ENCODE results near the gene ZNF135. TPM values are rescaled to one million over a fixed set of nuclear protein-coding genes. Genes with fewer than 3 reads are reported as not detected.

Gene ZNF135
- total RNA-seq, 1 donor from 2014 or later: 3.6 TPM

GRCh38 chr19:58056861-58057260, 2.2 kb upstream of the ZNF135 start:
- intact Hi-C loops (cut with DNase I): no loop called here
- no peaks in the 10 kb centered on the region for H3K36me3 ChIP-seq
- H3K27me3 ChIP-seq (ENCODE audit: low read depth): no peaks in the 10 kb centered on the region
- H3K9me3 ChIP-seq: peaks cover 3% of the 10 kb centered on the region
- no peaks in the 10 kb centered on the region for H3K4me1 ChIP-seq
- DNase-seq (no peak), ATAC-seq (no peak)
- H3K4me3 ChIP-seq: no peak overlapping the region
- TF ChIP-seq CTCF (IDR thresholded peaks at IDR 0.05): no peak
- no peak overlapping the region for H3K27ac ChIP-seq

DNA sequence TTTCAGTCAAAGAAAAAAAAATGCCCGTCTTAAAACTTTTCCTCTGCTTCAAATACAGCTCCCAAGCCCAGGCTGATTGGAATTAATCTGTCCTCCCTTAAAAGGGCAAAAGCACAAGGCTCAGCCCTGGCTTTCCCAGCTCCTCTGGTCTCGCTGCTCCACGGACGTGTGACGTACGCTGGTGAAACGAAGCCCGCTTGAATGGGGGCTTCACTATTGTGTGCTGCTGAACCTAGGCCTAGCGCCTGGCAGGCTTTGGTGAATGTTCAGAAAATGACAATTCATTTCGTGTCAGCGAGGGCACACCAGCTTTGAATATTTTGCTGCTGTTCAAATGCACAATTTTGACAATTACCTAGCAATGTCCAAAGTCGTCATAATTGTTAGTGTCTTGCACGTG, 615 bp upstream of the ZNF135 start:
- no peaks in the 10 kb centered on the region for H3K36me3 ChIP-seq
- intact Hi-C loops (cut with DNase I): no loop called here
- no peak for TF ChIP-seq CTCF (IDR thresholded peaks at IDR 0.05)
- DNase-seq: no peak
- H3K4me1 ChIP-seq: no peaks in the 10 kb centered on the region
- no peak for ATAC-seq
- peak overlapping the region; percentile 65 for H3K4me3 ChIP-seq
- peak overlapping the region; percentile 87 for H3K27ac ChIP-seq
- H3K27me3 ChIP-seq (ENCODE audit: low read depth): no peaks in the 10 kb centered on the region
- H3K9me3 ChIP-seq: peaks cover 10% of the 10 kb centered on the region

GRCh38 chr19:58059671-58060078, 593 bp downstream of the ZNF135 start:
- Histone ChIP-seq H3K4me1 (no peaks in the 10 kb centered on the region), H3K36me3 (no peaks in the 10 kb centered on the region), H3K27me3 (ENCODE audit: low read depth) (no peaks in the 10 kb centered on the region), H3K27ac (peak overlapping the region; percentile 87), H3K4me3 (peak overlapping the region; percentile 65), H3K9me3 (peaks cover 15% of the 10 kb centered on the region)
- ATAC-seq (peak; percentile 7 to 35), DNase-seq (no peak)
- intact Hi-C loops (cut with DNase I): no loop called here
- no peak for TF ChIP-seq CTCF (IDR thresholded peaks at IDR 0.05)

GRCh38 chr19:58060231-58060630, 1.1 kb downstream of the ZNF135 start:
- no peak for DNase-seq
- peaks cover 20% of the 10 kb centered on the region for H3K9me3 ChIP-seq
- peaks cover under 1% of the 10 kb centered on the region for H3K36me3 ChIP-seq

GRCh38 chr19:58063712-58064111, 4.6 kb downstream of the ZNF135 start:
- no peak overlapping the region for H3K27ac ChIP-seq
- H3K4me1 ChIP-seq: no peaks in the 10 kb centered on the region
- ATAC-seq: no peak
- H3K9me3 ChIP-seq: peaks cover 52% of the 10 kb centered on the region
- no peak overlapping the region for H3K4me3 ChIP-seq
- H3K36me3 ChIP-seq: peaks cover 4% of the 10 kb centered on the region
- intact Hi-C loops (cut with DNase I): no loop called here
- DNase-seq: no peak
- TF ChIP-seq CTCF (IDR thresholded peaks at IDR 0.05): no peak
- H3K27me3 ChIP-seq (ENCODE audit: low read depth): no peaks in the 10 kb centered on the region

More at GRCh38 chr19:58060231-58060630, 1.1 kb downstream of the ZNF135 start:
- Histone ChIP-seq H3K4me3 (peak overlapping the region; percentile 65), H3K27me3 (ENCODE audit: low read depth) (no peaks in the 10 kb centered on the region), H3K4me1 (no peaks in the 10 kb centered on the region), H3K27ac (no peak overlapping the region)
- intact Hi-C loops (cut with DNase I): no loop called here
- TF ChIP-seq CTCF (IDR thresholded peaks at IDR 0.05): no peak
- no peak for ATAC-seq
